GM21528 (cell line): ENCODE data around the gene KANTR.
"Not testable (repeated sequence)": the region's sequence is repeated elsewhere in the genome, so short reads cannot be mapped to it uniquely, and the experiment has no call there.

ENCODE experiments used
- ATAC-seq: cut with Tn5 transposase; IDR thresholded peaks from one replicate; pipeline ENCODE4 v1.9.1; 2021; ENCODE audit warnings: mild to moderate bottlenecking, moderate library complexity; ENCODE audit not compliant: unreplicated experiment, low FRiP score

The KANTR gene

GRCh38 chrX:53122013-53122412, 28.1 kb downstream of the KANTR start:
- no peak for ATAC-seq

GRCh38 chrX:53125506-53125905, 31.6 kb downstream of the KANTR start:
- no peak for ATAC-seq

GRCh38 chrX:53126377-53126776, 32.4 kb downstream of the KANTR start:
- no peak for ATAC-seq

- no peak for ATAC-seq
Observed at GRCh38 chrX:53128097-53128749, 34.3 kb downstream of the KANTR start.

GRCh38 chrX:53133400-53133799, 39.5 kb downstream of the KANTR start:
- no peak for ATAC-seq

- no peak for ATAC-seq
Observed at GRCh38 chrX:53135581-53135980, 41.6 kb downstream of the KANTR start.

- ATAC-seq: no peak
Observed at GRCh38 chrX:53153581-53153980, 59.6 kb downstream of the KANTR start.

GRCh38 chrX:53155512-53156206, 61.7 kb downstream of the KANTR start:
- ATAC-seq: no peak

- no peak for ATAC-seq
Observed at GRCh38 chrX:53156207-53156596, 62.3 kb downstream of the KANTR start.

- no peak for ATAC-seq
Observed at GRCh38 chrX:53159184-53159583, 65.2 kb downstream of the KANTR start.

- ATAC-seq: no peak
Observed at GRCh38 chrX:53160297-53160983, 66.5 kb downstream of the KANTR start.

GRCh38 chrX:53163436-53163835, 69.5 kb downstream of the KANTR start:
- ATAC-seq: no peak

- not testable (repeated sequence) for ATAC-seq
Observed at GRCh38 chrX:53164566-53164965, 70.6 kb downstream of the KANTR start.

- ATAC-seq: no peak
Observed at GRCh38 chrX:53166103-53166502, 72.2 kb downstream of the KANTR start.

GRCh38 chrX:53171356-53171755, 77.4 kb downstream of the KANTR start:
- no peak for ATAC-seq
